ENCODE measurements around the gene SIGLEC8. TPM values are rescaled to one million over a fixed set of nuclear protein-coding genes. Genes with fewer than 3 reads are reported as not detected.
A peak's percentile ranks its signal among the peaks of the same experiment; 100 is the strongest.

SIGLEC8 gene
- total and polyA plus RNA-seq, 12 donors = 0.33 to 34.0 (median 5.5) TPM

- no peaks in the 10 kb centered on the region for H3K36me3 ChIP-seq (replicated peaks in 1 of 2)
- intact Hi-C loops (cut with DNase I) = no loop called here
- H3K4me1 ChIP-seq (replicated peaks in 1 of 2) = no peaks in the 10 kb centered on the region
- peak overlapping the region in 2 of 5 donors; percentile 29 to 44 for H3K27ac ChIP-seq
- no peaks in the 10 kb centered on the region for H3K27me3 ChIP-seq
- peak in 2 of 7 donors; percentile 29 to 30 for DNase-seq
- peak overlapping the region in 1 of 4 donors; percentile 15 for H3K4me3 ChIP-seq
- 50 to 69% (median 59%) methylated on average over 27 to 31 of the region's 31 CpGs for WGBS, 4 donors
- H3K9me3 ChIP-seq (replicated peaks in 1 of 3) = no peaks in the 10 kb centered on the region
- TF ChIP-seq CTCF (IDR thresholded peaks at IDR 0.05) (no peak), POLR2A (IDR thresholded peaks at IDR 0.05) (no peak)
These were observed 16.6 kb downstream of the SIGLEC8 start for GRCh38 chr19:51441410-51442390.

- Histone ChIP-seq H3K36me3 (replicated peaks in 1 of 2) (no peaks in the 10 kb centered on the region), H3K27me3 (no peaks in the 10 kb centered on the region), H3K27ac (peak overlapping the region in 2 of 5 donors; percentile 29 to 44), H3K9me3 (replicated peaks in 1 of 3) (no peaks in the 10 kb centered on the region), H3K4me1 (replicated peaks in 1 of 2) (no peaks in the 10 kb centered on the region), H3K4me3 (peak overlapping the region in 1 of 4 donors; percentile 15)
- WGBS, 4 donors = 30 to 39% (median 32%) methylated on average over 11 of the region's 11 CpGs
- DNase-seq = peak in 2 of 7 donors; percentile 24 to 34
- no peak for TF ChIP-seq CTCF (IDR thresholded peaks at IDR 0.05)
- no peak for TF ChIP-seq POLR2A (IDR thresholded peaks at IDR 0.05)
- intact Hi-C loops (cut with DNase I) = no loop called here
These were observed 17.3 kb downstream of the SIGLEC8 start for GRCh38 chr19:51440846-51441409.

GRCh38 chr19:51440052-51440451, 18.2 kb downstream of the SIGLEC8 start:
- intact Hi-C loops (cut with DNase I) = no loop called here
- no peaks in the 10 kb centered on the region for H3K27me3 ChIP-seq
- H3K4me3 ChIP-seq = no peak overlapping the region
- no peak for DNase-seq
- H3K27ac ChIP-seq = no peak overlapping the region
- H3K4me1 ChIP-seq (replicated peaks in 1 of 2) = no peaks in the 10 kb centered on the region
- no peaks in the 10 kb centered on the region for H3K36me3 ChIP-seq (replicated peaks in 1 of 2)
- no peaks in the 10 kb centered on the region for H3K9me3 ChIP-seq (replicated peaks in 1 of 3)
- WGBS, 4 donors = 60 to 78% (median 70%) methylated on average over 2 of the region's 2 CpGs
- no peak for TF ChIP-seq CTCF (IDR thresholded peaks at IDR 0.05)
- no peak for TF ChIP-seq POLR2A (IDR thresholded peaks at IDR 0.05)

GRCh38 chr19:51439021-51439465, 19.2 kb downstream of the SIGLEC8 start:
- Histone ChIP-seq H3K27me3 (no peaks in the 10 kb centered on the region), H3K36me3 (replicated peaks in 1 of 2) (no peaks in the 10 kb centered on the region), H3K27ac (no peak overlapping the region), H3K4me1 (replicated peaks in 1 of 2) (no peaks in the 10 kb centered on the region), H3K4me3 (no peak overlapping the region), H3K9me3 (replicated peaks in 1 of 3) (no peaks in the 10 kb centered on the region)
- WGBS, 4 donors = 49 to 56% (median 50%) methylated on average over 5 of the region's 5 CpGs
- TF ChIP-seq CTCF (IDR thresholded peaks at IDR 0.05) (peak in 3 of 6 experiments; percentile 22 to 33 (median 28)), POLR2A (IDR thresholded peaks at IDR 0.05) (no peak)
- intact Hi-C loops (cut with DNase I) = no loop called here
- no peak for DNase-seq
